ENCODE measurements around the gene ADCY4. TPM values are rescaled to one million over a fixed set of nuclear protein-coding genes. Genes with fewer than 3 reads are reported as not detected.

The ADCY4 gene
- total and polyA plus RNA-seq, 2 of the 13 experiments (the other 11 are each of a cell fraction or from before 2014, with no cell fraction given): 0.03 TPM; not detected in 1

- TF ChIP-seq ZNF704 (CRISPR knock-in tag; IDR thresholded peaks at IDR 0.05; ENCODE audit: borderline replicate concordance) (peak; percentile 25; the same call in 1 of the 2 replicates), TIGD3 (CRISPR knock-in tag; IDR thresholded peaks at IDR 0.05; ENCODE audit: borderline replicate concordance) (no peak), ZBTB37 (CRISPR knock-in tag; IDR thresholded peaks at IDR 0.05) (no peak), REL (CRISPR knock-in tag; conservative IDR thresholded peaks at IDR 0.05) (no peak), ZNF350 (CRISPR knock-in tag; IDR thresholded peaks at IDR 0.05; ENCODE audit: borderline replicate concordance, low read depth) (no peak), ZBTB42 (CRISPR knock-in tag; IDR thresholded peaks at IDR 0.05) (no peak), ZNF816 (CRISPR knock-in tag; IDR thresholded peaks at IDR 0.05; ENCODE audit: borderline replicate concordance) (no peak), ZNF629 (CRISPR knock-in tag; conservative IDR thresholded peaks at IDR 0.05) (no peak), ZNF558 (CRISPR knock-in tag; IDR thresholded peaks at IDR 0.05; ENCODE audit: borderline replicate concordance) (no peak; the same call in 1 of the 2 replicates), TFDP2 (CRISPR knock-in tag; IDR thresholded peaks at IDR 0.05) (no peak; the same call in none of the 2 replicates), ZNF253 (CRISPR knock-in tag; IDR thresholded peaks at IDR 0.05; ENCODE audit: borderline replicate concordance) (no peak), ZNF569 (CRISPR knock-in tag; IDR thresholded peaks at IDR 0.05; ENCODE audit: borderline replicate concordance) (no peak), ZNF644 (CRISPR knock-in tag; IDR thresholded peaks at IDR 0.05; ENCODE audit: low read depth) (no peak), E2F2 (CRISPR knock-in tag; IDR thresholded peaks at IDR 0.05; ENCODE audit: borderline replicate concordance) (no peak), PATZ1 (CRISPR knock-in tag; IDR thresholded peaks at IDR 0.05) (0 out of 2 replicates have a peak, but pooled peaks have one; percentile 14), ZNF12 (CRISPR knock-in tag; IDR thresholded peaks at IDR 0.05) (0 out of 2 replicates have a peak, but pooled peaks have one; percentile 25), SETDB1 (CRISPR knock-in tag; IDR thresholded peaks at IDR 0.05; ENCODE audit: borderline replicate concordance) (no peak)
Measured at GRCh38 chr14:24297190-24297964, 37.5 kb downstream of the ADCY4 start (continued).

Data from HepG2 (cell line).